Activated CD4-positive, alpha-beta T cell treated with anti-CD3 and anti-CD28 coated beads, Interleukin-2, amount 50 U/mL, for 1 hour (primary cell): ENCODE results near the gene LRP6.

ENCODE experiments used
- DNase-seq: peaks from one replicate; pipeline ENCODE4 v3.0.0-alpha.2; 2020

LRP6 gene

DNA sequence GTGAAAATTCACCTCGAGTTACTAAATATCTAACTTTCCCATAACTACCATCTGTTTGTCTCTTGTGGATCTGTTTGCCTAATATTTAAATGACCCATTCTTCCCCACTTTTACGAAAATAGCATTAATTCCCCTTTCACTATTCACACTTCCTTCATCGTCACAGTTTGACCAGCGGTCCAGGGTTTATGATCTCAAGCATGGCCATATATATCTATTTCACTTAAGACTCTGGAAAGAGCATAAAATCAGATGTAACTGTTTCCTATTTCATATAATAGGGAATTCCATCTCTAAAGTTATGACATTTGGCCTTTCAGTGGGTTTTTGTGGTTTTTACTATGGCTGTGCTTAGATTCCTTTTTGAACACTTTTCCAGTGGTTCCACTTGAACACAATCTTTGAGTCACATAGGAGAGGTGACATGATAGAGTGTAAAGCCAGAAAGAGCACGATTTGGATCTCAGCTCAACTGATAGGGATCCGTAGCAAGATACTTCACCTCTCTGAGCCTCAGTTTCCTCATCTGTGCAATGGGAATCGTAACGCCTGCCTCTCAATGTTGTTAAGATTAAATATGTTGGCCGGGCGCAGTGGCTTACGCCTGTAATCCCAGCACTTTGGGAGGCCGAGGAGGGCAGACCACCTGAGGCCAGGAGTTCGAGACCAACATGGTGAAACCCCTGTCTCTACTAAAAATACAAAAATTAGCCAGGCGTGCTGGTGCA is 196.9 kb downstream of the LRP6 start:
- DNase-seq, result no peak

DNA sequence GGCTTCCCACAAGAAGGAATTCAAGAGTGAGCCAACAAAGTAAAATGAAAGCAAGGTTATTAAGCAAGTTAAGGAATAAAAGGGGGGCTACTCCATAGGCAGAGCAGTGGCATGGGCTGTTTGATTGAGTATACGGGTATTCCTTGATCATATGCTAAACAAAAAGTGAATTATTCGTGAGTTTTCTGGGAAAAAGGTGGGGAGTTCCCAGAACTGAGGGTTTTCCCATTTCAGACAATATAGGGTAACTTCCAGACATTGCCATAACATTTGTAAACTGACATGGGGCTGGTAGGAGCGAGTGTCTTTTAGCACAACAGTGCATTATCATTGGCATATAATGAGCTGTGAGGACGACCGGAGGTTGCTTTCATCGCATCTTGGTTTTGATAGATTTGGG is 198.1 kb downstream of the LRP6 start:
- no peak for DNase-seq
